Body of pancreas (tissue), 4 donors: Measurements from ENCODE around the gene SS18L1.

Experiments
- POLR2A ChIP-seq, 3 donors: fragments of 450-650 bp; IDR thresholded peaks; one replicate each; pipeline ENCODE4 v1.6.1; 2016; ENCODE audit warnings: antibody characterized with exemption in 3 of 3, mild to moderate bottlenecking in 2 of 3
- TF ChIP-seq, protein P1 (sequence below), 7 experiments: fragments of 450-650 bp in 4 of 7; fragments of 200-600 bp in 3 of 7; sonication (generic) in 3 of 7; IDR thresholded peaks; one replicate each; pipeline ENCODE4 v1.5.1; 2016 to 2019; ENCODE audit warnings: antibody characterized with exemption in 7 of 7

DNA sequence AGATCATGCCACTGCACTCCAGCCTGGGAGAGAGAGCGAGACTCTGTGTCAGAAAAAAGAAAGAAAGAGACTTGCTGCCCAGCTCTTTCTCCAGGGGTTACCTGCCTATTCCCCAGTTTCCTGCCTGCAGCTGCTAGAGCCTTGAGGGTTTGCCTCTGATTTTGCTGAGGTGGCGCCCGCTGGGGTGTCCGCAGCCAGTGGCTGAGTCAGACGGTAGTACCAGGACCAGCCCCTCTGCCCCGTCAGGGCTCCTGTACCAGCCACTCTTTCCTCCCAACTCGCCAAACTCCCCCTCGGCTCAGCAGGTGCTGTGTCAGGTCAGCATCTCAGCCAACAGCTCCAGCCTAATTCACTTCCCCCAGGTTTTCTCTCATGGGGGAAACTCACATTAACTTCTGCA, 28.7 kb upstream of the SS18L1 start:
- TF ChIP-seq, protein P1, sequence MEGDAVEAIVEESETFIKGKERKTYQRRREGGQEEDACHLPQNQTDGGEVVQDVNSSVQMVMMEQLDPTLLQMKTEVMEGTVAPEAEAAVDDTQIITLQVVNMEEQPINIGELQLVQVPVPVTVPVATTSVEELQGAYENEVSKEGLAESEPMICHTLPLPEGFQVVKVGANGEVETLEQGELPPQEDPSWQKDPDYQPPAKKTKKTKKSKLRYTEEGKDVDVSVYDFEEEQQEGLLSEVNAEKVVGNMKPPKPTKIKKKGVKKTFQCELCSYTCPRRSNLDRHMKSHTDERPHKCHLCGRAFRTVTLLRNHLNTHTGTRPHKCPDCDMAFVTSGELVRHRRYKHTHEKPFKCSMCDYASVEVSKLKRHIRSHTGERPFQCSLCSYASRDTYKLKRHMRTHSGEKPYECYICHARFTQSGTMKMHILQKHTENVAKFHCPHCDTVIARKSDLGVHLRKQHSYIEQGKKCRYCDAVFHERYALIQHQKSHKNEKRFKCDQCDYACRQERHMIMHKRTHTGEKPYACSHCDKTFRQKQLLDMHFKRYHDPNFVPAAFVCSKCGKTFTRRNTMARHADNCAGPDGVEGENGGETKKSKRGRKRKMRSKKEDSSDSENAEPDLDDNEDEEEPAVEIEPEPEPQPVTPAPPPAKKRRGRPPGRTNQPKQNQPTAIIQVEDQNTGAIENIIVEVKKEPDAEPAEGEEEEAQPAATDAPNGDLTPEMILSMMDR (IDR thresholded peaks at IDR 0.05): no peak
- no peak for TF ChIP-seq POLR2A (IDR thresholded peaks at IDR 0.05)
